Keratinocyte (primary cell): ENCODE data around the gene PDE11A. TPM values are rescaled to one million over a fixed set of nuclear protein-coding genes. Genes with fewer than 3 reads are reported as not detected.

Experiments used
- DNase-seq: peaks from one replicate; pipeline ENCODE4 v3.0.0-alpha.2; 2011; ENCODE audit warnings: low read depth, missing footprints, low spot score
- FAIRE-seq: peaks from 2 replicates; lab custom pipeline; 2011; peaks lifted over from hg19 to GRCh38; lab: Jason Lieb, UNC
- H2AFZ ChIP-seq: 2 replicates; pipeline ENCODE4 v1.6.0; 2012; ENCODE audit warnings: low read length, control low read depth, inconsistent platforms; ENCODE audit not compliant: control insufficient read depth
- H3K27ac ChIP-seq: 2 replicates; pipeline ENCODE4 v1.5.1; 2011; ENCODE audit warnings: low read length; ENCODE audit not compliant: control insufficient read depth, insufficient read depth
- H3K27me3 ChIP-seq: 3 replicates; pipeline ENCODE4 v1.6.0; 2011; ENCODE audit warnings: low read length; ENCODE audit not compliant: control insufficient read depth, insufficient read depth; ENCODE audit errors: extremely low read depth
- H3K36me3 ChIP-seq, 2 experiments: 2 replicates in 1 of 2; 3 replicates in 1 of 2; pipeline ENCODE4 v1.5.1; 2011; ENCODE audit warnings: low read length in 2 of 2, mild to moderate bottlenecking in 1 of 2; ENCODE audit not compliant: control insufficient read depth in 2 of 2, insufficient read depth in 2 of 2; ENCODE audit errors: extremely low read depth in 1 of 2
- H3K4me1 ChIP-seq: 3 replicates; pipeline ENCODE4 v1.5.1; 2011; ENCODE audit warnings: low read length; ENCODE audit not compliant: control insufficient read depth, insufficient read depth; ENCODE audit errors: extremely low read depth
- H3K4me2 ChIP-seq: 3 replicates; pipeline ENCODE4 v1.6.0; 2011; ENCODE audit warnings: low read depth, low read length; ENCODE audit not compliant: control insufficient read depth, insufficient read depth; ENCODE audit errors: extremely low read depth
- H3K4me3 ChIP-seq, 3 experiments: fragments of 200-600 bp in 1 of 3; sonication (generic) in 1 of 3; 2 replicates in 2 of 3; 3 replicates in 1 of 3; pipeline ENCODE4 v1.5.1; 2011 to 2016; ENCODE audit warnings: low read length in 3 of 3, mild to moderate bottlenecking in 3 of 3, control low read depth in 2 of 3, inconsistent platforms in 1 of 3, low read depth in 1 of 3, mixed read lengths in 1 of 3, mixed run types in 1 of 3, moderate library complexity in 1 of 3; ENCODE audit not compliant: control insufficient read depth in 2 of 3, insufficient read depth in 2 of 3; ENCODE audit errors: extremely low read depth in 1 of 3
- H3K79me2 ChIP-seq: 2 replicates; pipeline ENCODE4 v1.6.0; 2012; ENCODE audit warnings: low read length; ENCODE audit not compliant: control insufficient read depth, insufficient read depth
- H3K9ac ChIP-seq: 3 replicates; pipeline ENCODE4 v1.6.0; 2011; ENCODE audit warnings: low read length; ENCODE audit not compliant: control insufficient read depth, insufficient read depth; ENCODE audit errors: extremely low read depth
- H3K9me1 ChIP-seq: 3 replicates; pipeline ENCODE4 v1.6.0; 2011; ENCODE audit warnings: low read length; ENCODE audit not compliant: control insufficient read depth, insufficient read depth; ENCODE audit errors: extremely low read depth
- H3K9me3 ChIP-seq: 2 replicates; pipeline ENCODE4 v1.5.1; 2012; ENCODE audit warnings: low read depth, low read length; ENCODE audit not compliant: control insufficient read depth
- H4K20me1 ChIP-seq: 3 replicates; pipeline ENCODE4 v1.6.0; 2011; ENCODE audit warnings: low read length; ENCODE audit not compliant: control insufficient read depth, insufficient read depth; ENCODE audit errors: extremely low read depth
- EZH2 ChIP-seq: IDR thresholded peaks from one replicate; pipeline ENCODE4 v1.6.1; 2012; ENCODE audit warnings: inconsistent platforms, mild to moderate bottlenecking, low read length, moderate library complexity
- dilution Hi-C: fragments of 300-500 bp; cut with MboI; formaldehyde crosslinking; loops from one replicate; pipeline ENCODE4 v1.7.0; 2020; ENCODE audit warnings: low sequenced_read_pairs; ENCODE audit not compliant: extremely low pct_ligation_motif_present
- polyA plus RNA-seq, 5 experiments: library from polyadenylated mRNA; depleted of rRNA in 3 of 5; stranded (reverse) in 3 of 5; stranded (forward) in 1 of 5; unstranded in 1 of 5; fragments of >200 nt; gene quantifications; 1 replicate in 1 of 5; 2 replicates in 3 of 5; 3 replicates in 1 of 5; pipeline versions ENCODE4 v1.2.1 to v1.2.3, GENCODE V29; 2011 to 2012; ENCODE audit warnings: missing spikeins in 2 of 5, low read depth in 1 of 5, low replicate concordance in 1 of 5
- TF ChIP-seq, protein P1 (sequence below), 3 experiments: IDR thresholded peaks in 1 of 3; conservative IDR thresholded peaks in 1 of 3; optimal IDR thresholded peaks in 1 of 3; 2 replicates in 2 of 3; 3 replicates in 1 of 3; pipeline versions ENCODE3 to v1.5.1; 2011; ENCODE audit warnings: low read length in 3 of 3, mild to moderate bottlenecking in 3 of 3, moderate library complexity in 2 of 3, control low read depth in 1 of 3, inconsistent platforms in 1 of 3; ENCODE audit not compliant: insufficient read depth in 2 of 3; ENCODE audit errors: extremely low read depth in 1 of 3

The PDE11A gene
- polyA plus RNA-seq, 1 donor (not counting 4 experiments of a cell fraction or from before 2014, with no cell fraction given), result 0.01 TPM

DNA sequence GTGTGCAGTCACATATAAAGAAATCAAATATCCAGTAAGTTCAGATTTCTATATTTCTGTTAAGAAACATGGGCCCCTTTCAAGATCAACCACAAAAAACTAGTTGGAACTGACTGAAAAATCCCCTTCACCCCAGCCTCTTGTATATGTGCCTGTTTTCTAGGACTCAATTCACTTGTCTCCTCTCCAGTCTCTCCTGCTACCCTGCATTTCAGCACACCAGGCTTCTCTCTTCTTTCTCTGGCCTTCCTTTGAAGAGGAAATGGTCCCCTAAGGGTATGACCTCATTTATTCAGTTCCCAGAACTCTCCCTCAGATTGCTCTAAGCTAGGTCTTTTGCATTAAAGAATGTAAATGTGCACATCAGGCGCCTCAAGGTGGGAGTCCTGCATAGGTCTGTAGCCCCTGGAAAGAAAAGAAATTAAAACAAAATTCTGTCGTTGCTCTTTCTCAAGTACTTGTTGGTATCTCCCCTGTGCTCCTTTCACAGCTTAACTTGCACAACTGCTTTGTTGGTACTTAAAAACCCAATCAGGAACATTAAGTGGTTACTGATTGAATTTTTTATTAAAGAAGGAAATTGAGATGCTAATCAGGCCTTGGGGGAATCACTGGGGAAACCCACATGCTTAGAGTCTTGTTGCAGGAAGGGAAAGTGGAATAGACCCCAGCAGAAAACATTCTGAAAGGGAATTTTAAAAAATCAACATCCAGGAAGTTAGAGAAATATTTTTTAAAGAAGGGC lies 401.6 kb downstream of the PDE11A start:
- Histone ChIP-seq H3K4me1 (no peaks in the 10 kb centered on the region), H3K4me2 (no peak overlapping the region), H3K27me3 (peaks cover under 1% of the 10 kb centered on the region), H3K4me3 (no peak overlapping the region), H3K36me3 (no peaks in the 10 kb centered on the region), H3K27ac (no peak overlapping the region), H3K9me3 (no peaks in the 10 kb centered on the region), H3K79me2 (no peaks in the 10 kb centered on the region), H4K20me1 (no peaks in the 10 kb centered on the region), H3K9ac (no peak overlapping the region), H3K9me1 (no peaks in the 10 kb centered on the region), H2AFZ (no peak overlapping the region)
- FAIRE-seq, result no peak
- no peak for DNase-seq
- dilution Hi-C loops, result no loop called here
- TF ChIP-seq, protein P1, sequence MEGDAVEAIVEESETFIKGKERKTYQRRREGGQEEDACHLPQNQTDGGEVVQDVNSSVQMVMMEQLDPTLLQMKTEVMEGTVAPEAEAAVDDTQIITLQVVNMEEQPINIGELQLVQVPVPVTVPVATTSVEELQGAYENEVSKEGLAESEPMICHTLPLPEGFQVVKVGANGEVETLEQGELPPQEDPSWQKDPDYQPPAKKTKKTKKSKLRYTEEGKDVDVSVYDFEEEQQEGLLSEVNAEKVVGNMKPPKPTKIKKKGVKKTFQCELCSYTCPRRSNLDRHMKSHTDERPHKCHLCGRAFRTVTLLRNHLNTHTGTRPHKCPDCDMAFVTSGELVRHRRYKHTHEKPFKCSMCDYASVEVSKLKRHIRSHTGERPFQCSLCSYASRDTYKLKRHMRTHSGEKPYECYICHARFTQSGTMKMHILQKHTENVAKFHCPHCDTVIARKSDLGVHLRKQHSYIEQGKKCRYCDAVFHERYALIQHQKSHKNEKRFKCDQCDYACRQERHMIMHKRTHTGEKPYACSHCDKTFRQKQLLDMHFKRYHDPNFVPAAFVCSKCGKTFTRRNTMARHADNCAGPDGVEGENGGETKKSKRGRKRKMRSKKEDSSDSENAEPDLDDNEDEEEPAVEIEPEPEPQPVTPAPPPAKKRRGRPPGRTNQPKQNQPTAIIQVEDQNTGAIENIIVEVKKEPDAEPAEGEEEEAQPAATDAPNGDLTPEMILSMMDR (optimal IDR thresholded peaks at IDR 0.05 in 1 of 3, IDR thresholded peaks at IDR 0.05 in 1 of 3, conservative IDR thresholded peaks at IDR 0.05 in 1 of 3; ENCODE audit: extremely low read depth in 1 of 3, insufficient read depth in 2 of 3, low read length in 3 of 3), result no peak
- TF ChIP-seq EZH2, result no peak

DNA sequence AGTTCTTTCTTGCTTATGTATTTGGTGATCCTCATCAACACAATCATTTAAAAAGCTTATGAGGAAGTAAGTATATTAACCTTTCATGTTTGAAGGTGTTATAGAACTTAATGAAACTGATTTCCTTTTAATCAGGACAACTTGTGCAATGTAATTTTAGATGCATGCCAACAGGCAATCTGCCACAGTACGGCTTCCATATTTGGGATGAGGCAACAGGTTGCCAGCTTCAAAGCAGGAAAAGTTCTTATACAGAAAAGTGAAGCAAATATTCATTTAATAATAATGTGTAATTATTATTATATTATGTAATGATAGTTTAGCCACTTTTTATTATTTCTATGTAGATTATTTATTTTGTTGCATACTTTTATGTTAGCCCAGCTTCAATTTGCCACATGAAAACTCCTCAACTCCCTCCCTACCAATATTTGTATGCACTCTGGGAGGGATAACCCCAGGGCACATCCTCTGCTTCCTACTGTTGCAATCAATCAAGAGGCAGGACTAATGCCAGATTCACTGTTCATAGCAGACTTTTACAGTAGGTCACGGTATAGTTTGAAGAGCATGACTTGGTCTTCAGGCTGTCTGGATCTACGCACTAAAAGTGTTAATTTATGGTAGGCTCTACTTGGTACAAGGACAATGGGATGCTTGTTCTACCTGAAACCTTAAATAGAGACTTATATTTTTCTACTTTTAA lies 402.8 kb downstream of the PDE11A start:
- Histone ChIP-seq H4K20me1 (no peaks in the 10 kb centered on the region), H3K36me3 (no peaks in the 10 kb centered on the region), H3K27ac (no peak overlapping the region), H3K4me3 (no peak overlapping the region), H3K79me2 (no peaks in the 10 kb centered on the region), H3K4me2 (no peak overlapping the region), H3K9ac (no peak overlapping the region), H3K9me3 (no peaks in the 10 kb centered on the region), H3K9me1 (no peaks in the 10 kb centered on the region), H3K27me3 (no peaks in the 10 kb centered on the region), H3K4me1 (no peaks in the 10 kb centered on the region), H2AFZ (no peak overlapping the region)
- no peak for DNase-seq
- FAIRE-seq, result no peak
- TF ChIP-seq, protein P1 (optimal IDR thresholded peaks at IDR 0.05 in 1 of 3, IDR thresholded peaks at IDR 0.05 in 1 of 3, conservative IDR thresholded peaks at IDR 0.05 in 1 of 3; ENCODE audit: extremely low read depth in 1 of 3, insufficient read depth in 2 of 3, low read length in 3 of 3), result no peak
- TF ChIP-seq EZH2, result no peak
- dilution Hi-C loops, result no loop called here
